DOHH2 (cell line): ENCODE results near the gene TTC39C.

Source experiments
- CTCF ChIP-seq: fragments of 200-600 bp; sonication (generic); IDR thresholded peaks from one replicate; pipeline ENCODE4 v1.5.1; 2014; ENCODE audit warnings: antibody characterized with exemption, mild to moderate bottlenecking, low read depth, low read length; ENCODE audit not compliant: poor library complexity, severe bottlenecking
- EZH2phosphoT487 ChIP-seq: fragments of 200-600 bp; sonication (generic); IDR thresholded peaks from 2 replicates; pipeline ENCODE4 v1.6.1; 2017; ENCODE audit warnings: borderline replicate concordance, mild to moderate bottlenecking, antibody characterized with exemption, low read length, moderate library complexity, mixed read lengths

- no peak for TF ChIP-seq CTCF
- no peak for TF ChIP-seq EZH2phosphoT487
Measured at GRCh38 chr18:23982155-23983079, 32.1 kb upstream of the TTC39C start.
